GM23338 (cell line): ENCODE results near the gene EPS8L1. TPM values are rescaled to one million over a fixed set of nuclear protein-coding genes. Genes with fewer than 3 reads are reported as not detected.

Source experiments
- ATAC-seq: fragments of 200-7000 bp; cut with Tn5 transposase; 3 replicates; pipeline ENCODE4 v1.9.1; 2020
- DNase-seq: peaks from one replicate; pipeline ENCODE4 v3.0.0-alpha.2; 2015; ENCODE audit warnings: low spot score
- H2AFZ ChIP-seq: fragments of 200-600 bp; sonication (generic); 2 replicates; pipeline ENCODE4 v1.8.0; 2016; ENCODE audit warnings: antibody characterized with exemption, mild to moderate bottlenecking, moderate library complexity
- H3F3A ChIP-seq: fragments of 200-600 bp; sonication (generic); replicated peaks from 2 replicates; pipeline ENCODE4 v1.8.0; 2017; ENCODE audit warnings: antibody characterized with exemption, mixed run types, low read depth
- H3K27ac ChIP-seq: fragments of 200-600 bp; sonication (generic); 2 replicates; pipeline ENCODE4 v1.6.1; 2016; ENCODE audit warnings: low read depth
- H3K27me3 ChIP-seq: fragments of 200-600 bp; sonication (generic); 2 replicates; pipeline ENCODE4 v1.8.0; 2016; ENCODE audit warnings: mild to moderate bottlenecking, mixed run types, moderate library complexity; ENCODE audit not compliant: insufficient read depth
- H3K36me3 ChIP-seq: fragments of 200-600 bp; sonication (generic); 2 replicates; pipeline ENCODE4 v1.8.0; 2016; ENCODE audit warnings: mild to moderate bottlenecking; ENCODE audit not compliant: insufficient read depth
- H3K4me1 ChIP-seq: fragments of 200-600 bp; sonication (generic); 2 replicates; pipeline ENCODE4 v1.8.0; 2016; ENCODE audit warnings: mild to moderate bottlenecking, moderate library complexity; ENCODE audit not compliant: insufficient read depth
- H3K4me2 ChIP-seq: fragments of 200-600 bp; sonication (generic); 2 replicates; pipeline ENCODE4 v1.7.1; 2017; ENCODE audit warnings: mixed run types
- H3K4me3 ChIP-seq: fragments of 200-600 bp; sonication (generic); 2 replicates; pipeline ENCODE4 v1.6.1; 2016; ENCODE audit warnings: mixed run types
- H3K79me2 ChIP-seq: fragments of 200-600 bp; sonication (generic); replicated peaks from 2 replicates; pipeline ENCODE4 v1.8.0; 2017; ENCODE audit warnings: mild to moderate bottlenecking; ENCODE audit not compliant: insufficient read depth
- H3K9me2 ChIP-seq: fragments of 200-600 bp; sonication (generic); 2 replicates; pipeline ENCODE4 v1.8.0; 2017; ENCODE audit not compliant: insufficient read depth
- H4K20me1 ChIP-seq: fragments of 200-600 bp; sonication (generic); replicated peaks from 2 replicates; pipeline ENCODE4 v1.8.0; 2017; ENCODE audit warnings: mild to moderate bottlenecking; ENCODE audit not compliant: insufficient read depth
- H3K27ac Mint-ChIP-seq: 2 replicates; pipeline ENCODE4 v1.8.0; 2020; ENCODE audit warnings: inconsistent platforms, mild to moderate bottlenecking, moderate library complexity, mixed read lengths
- H3K27me3 Mint-ChIP-seq: 3 replicates; pipeline ENCODE4 v1.8.0; 2022; ENCODE audit warnings: low read depth, mild to moderate bottlenecking, moderate library complexity, mixed read lengths, inconsistent platforms; ENCODE audit not compliant: insufficient read depth, poor library complexity
- H3K36me3 Mint-ChIP-seq: 3 replicates; pipeline ENCODE4 v1.8.0; 2021; ENCODE audit warnings: low read depth, mild to moderate bottlenecking, inconsistent platforms, moderate library complexity, mixed read lengths
- H3K4me1 Mint-ChIP-seq: 3 replicates; pipeline ENCODE4 v1.8.0; 2020; ENCODE audit warnings: mild to moderate bottlenecking, inconsistent platforms, mixed read lengths
- H3K4me3 Mint-ChIP-seq: 3 replicates; pipeline ENCODE4 v1.8.0; 2021; ENCODE audit warnings: moderate library complexity, mild to moderate bottlenecking, inconsistent platforms, mixed read lengths
- H3K9me3 Mint-ChIP-seq: 3 replicates; pipeline ENCODE4 v1.8.0; 2020; ENCODE audit warnings: moderate library complexity, mild to moderate bottlenecking, inconsistent platforms, mixed read lengths
- CREB1 ChIP-seq: fragments of 250-450 bp; sonication (Bioruptor Pico); IDR thresholded peaks from 2 replicates; pipeline ENCODE4 v1.5.0; 2020; ENCODE audit warnings: low read depth, mild to moderate bottlenecking, moderate library complexity
- EZH2phosphoT487 ChIP-seq: fragments of 200-600 bp; sonication (generic); IDR thresholded peaks from one replicate; pipeline ENCODE4 v1.8.1; 2018; ENCODE audit warnings: antibody characterized with exemption; ENCODE audit not compliant: unreplicated experiment
- JUNB ChIP-seq: IDR thresholded peaks from one replicate; pipeline ENCODE4 v1.6.1; 2016; ENCODE audit warnings: antibody characterized with exemption; ENCODE audit not compliant: unreplicated experiment
- POLR2AphosphoS5 ChIP-seq: IDR thresholded peaks from 2 replicates; pipeline ENCODE4 v1.6.1; 2016; ENCODE audit warnings: antibody characterized with exemption, low read depth
- REST ChIP-seq: IDR thresholded peaks from one replicate; pipeline ENCODE4 v1.6.1; 2018; ENCODE audit warnings: antibody characterized with exemption; ENCODE audit not compliant: unreplicated experiment
- ZNF114 ChIP-seq: fragments of 250-450 bp; sonication (Bioruptor Pico); IDR thresholded peaks from 2 replicates; pipeline ENCODE4 v1.5.0; 2020; ENCODE audit warnings: mild to moderate bottlenecking, moderate library complexity
- ZNF331 ChIP-seq: fragments of 250-450 bp; sonication (Bioruptor Pico); IDR thresholded peaks from 2 replicates; pipeline ENCODE4 v1.5.0; 2020; ENCODE audit warnings: low read depth, mild to moderate bottlenecking, moderate library complexity
- polyA plus RNA-seq: library from polyadenylated mRNA; unstranded; fragments of >200 nt; fragmentation: Nextera tagmentation; extraction: Ambion mirVana; gene quantifications from 2 replicates; pipeline ENCODE4 v1.2.1, GENCODE V29; 2016
- total RNA-seq: library from RNA; depleted of rRNA; stranded (reverse); fragments of >200 nt; shearing (Covaris generic); gene quantifications from 2 replicates; pipeline ENCODE4 v1.2.3, GENCODE V29; 2014
- TF ChIP-seq, protein P1 (sequence below), 2 experiments: fragments of 200-600 bp in 1 of 2; sonication (generic) in 1 of 2; conservative IDR thresholded peaks; 2 replicates each; pipeline versions ENCODE4 v1.5.1 to v1.6.1; 2016 to 2017; ENCODE audit warnings: antibody characterized with exemption in 2 of 2, low read depth in 2 of 2, mild to moderate bottlenecking in 2 of 2, moderate library complexity in 1 of 2
- TF ChIP-seq, protein P2 (sequence below): fragments of 250-450 bp; sonication (Bioruptor Pico); IDR thresholded peaks from 2 replicates; pipeline ENCODE4 v1.5.0; 2020; ENCODE audit warnings: mild to moderate bottlenecking, moderate library complexity

Gene EPS8L1
- total and polyA plus RNA-seq, 2 experiments from 2014 or later: 47.5 to 51.2 TPM

- Histone ChIP-seq H4K20me1 (peaks cover 27% of the 10 kb centered on the region), H3F3A (peaks cover 16% of the 10 kb centered on the region; the same call in 1 of the 2 replicates), H3K9me2 (peaks cover 4% of the 10 kb centered on the region), H3K4me3 (no peak overlapping the region), H3K36me3 (no peaks in the 10 kb centered on the region), H2AFZ (no peak overlapping the region), H3K4me2 (no peak overlapping the region), H3K27ac (no peak overlapping the region), H3K27me3 (no peaks in the 10 kb centered on the region), H3K4me1 (no peaks in the 10 kb centered on the region), H3K79me2 (peaks cover 57% of the 10 kb centered on the region)
- no peak for DNase-seq
- Mint-ChIP-seq H3K4me3 (no peak overlapping the region), H3K4me1 (no peaks in the 10 kb centered on the region), H3K36me3 (peaks cover 5% of the 10 kb centered on the region; the same call in 2 of the 3 replicates), H3K27me3 (peaks cover 10% of the 10 kb centered on the region), H3K9me3 (peaks cover 11% of the 10 kb centered on the region), H3K27ac (no peak overlapping the region)
- no peak for ATAC-seq
- TF ChIP-seq ZNF331 (CRISPR knock-in tag) (no peak), ZNF114 (CRISPR knock-in tag) (no peak), POLR2AphosphoS5 (no peak), JUNB (no peak)
- TF ChIP-seq, protein P1, sequence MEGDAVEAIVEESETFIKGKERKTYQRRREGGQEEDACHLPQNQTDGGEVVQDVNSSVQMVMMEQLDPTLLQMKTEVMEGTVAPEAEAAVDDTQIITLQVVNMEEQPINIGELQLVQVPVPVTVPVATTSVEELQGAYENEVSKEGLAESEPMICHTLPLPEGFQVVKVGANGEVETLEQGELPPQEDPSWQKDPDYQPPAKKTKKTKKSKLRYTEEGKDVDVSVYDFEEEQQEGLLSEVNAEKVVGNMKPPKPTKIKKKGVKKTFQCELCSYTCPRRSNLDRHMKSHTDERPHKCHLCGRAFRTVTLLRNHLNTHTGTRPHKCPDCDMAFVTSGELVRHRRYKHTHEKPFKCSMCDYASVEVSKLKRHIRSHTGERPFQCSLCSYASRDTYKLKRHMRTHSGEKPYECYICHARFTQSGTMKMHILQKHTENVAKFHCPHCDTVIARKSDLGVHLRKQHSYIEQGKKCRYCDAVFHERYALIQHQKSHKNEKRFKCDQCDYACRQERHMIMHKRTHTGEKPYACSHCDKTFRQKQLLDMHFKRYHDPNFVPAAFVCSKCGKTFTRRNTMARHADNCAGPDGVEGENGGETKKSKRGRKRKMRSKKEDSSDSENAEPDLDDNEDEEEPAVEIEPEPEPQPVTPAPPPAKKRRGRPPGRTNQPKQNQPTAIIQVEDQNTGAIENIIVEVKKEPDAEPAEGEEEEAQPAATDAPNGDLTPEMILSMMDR (conservative IDR thresholded peaks at IDR 0.05; ENCODE audit: low read depth in 2 of 2): no peak
Measured at GRCh38 chr19:55031178-55031577, 44.5 kb upstream of the EPS8L1 start.

DNA sequence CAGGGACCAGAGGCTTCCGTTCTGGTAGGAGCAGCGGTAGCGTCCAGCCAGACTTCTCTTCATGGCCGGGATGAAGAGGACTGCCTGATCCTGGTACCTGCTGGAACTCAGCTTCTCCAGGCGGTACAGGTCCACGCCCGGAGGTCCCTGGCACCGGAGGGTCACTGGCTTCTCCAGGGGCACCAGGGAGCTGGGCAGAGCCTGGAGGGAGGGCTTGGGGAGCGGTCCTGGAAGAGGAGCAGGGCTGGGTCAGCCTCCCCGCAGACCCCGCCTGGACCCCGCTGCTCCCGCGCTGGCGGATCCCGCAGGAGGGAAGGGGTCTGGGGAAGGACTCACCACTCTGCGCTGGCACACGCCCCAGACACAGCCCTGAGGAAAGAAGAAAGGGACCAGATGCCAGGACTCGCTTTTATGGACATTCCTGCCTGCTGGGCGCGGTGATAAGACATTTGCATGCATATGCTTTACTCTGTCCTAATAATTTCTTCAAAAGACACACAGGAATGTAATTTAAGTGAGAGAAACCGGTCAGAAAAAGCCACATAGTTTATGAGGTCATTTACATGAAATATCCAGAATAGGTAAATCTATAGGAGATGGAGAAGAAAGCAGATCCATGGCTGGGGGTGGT is 43.4 kb upstream of the EPS8L1 start:
- H3K36me3 ChIP-seq: no peaks in the 10 kb centered on the region
- DNase-seq: no peak
- Mint-ChIP-seq H3K36me3 (peaks cover 3% of the 10 kb centered on the region; the same call in 1 of the 3 replicates), H3K27me3 (peaks cover 10% of the 10 kb centered on the region), H3K27ac (no peak overlapping the region), H3K4me1 (no peaks in the 10 kb centered on the region), H3K9me3 (peaks cover 5% of the 10 kb centered on the region; the same call in 1 of the 3 replicates), H3K4me3 (no peak overlapping the region)
- H3K9me2 ChIP-seq: no peaks in the 10 kb centered on the region
- H3K4me3 ChIP-seq: no peak overlapping the region
- H3K79me2 ChIP-seq: peaks cover 53% of the 10 kb centered on the region
- peaks cover 13% of the 10 kb centered on the region; the same call in 1 of the 2 replicates for H3F3A ChIP-seq
- no peaks in the 10 kb centered on the region for H3K27me3 ChIP-seq
- no peak overlapping the region for H2AFZ ChIP-seq
- no peaks in the 10 kb centered on the region for H3K4me1 ChIP-seq
- H4K20me1 ChIP-seq: peaks cover 30% of the 10 kb centered on the region
- no peak overlapping the region for H3K4me2 ChIP-seq
- H3K27ac ChIP-seq: no peak overlapping the region
- ATAC-seq: no peak
- TF ChIP-seq EZH2phosphoT487: no peak
- no peak for TF ChIP-seq CREB1
- TF ChIP-seq, protein P2, sequence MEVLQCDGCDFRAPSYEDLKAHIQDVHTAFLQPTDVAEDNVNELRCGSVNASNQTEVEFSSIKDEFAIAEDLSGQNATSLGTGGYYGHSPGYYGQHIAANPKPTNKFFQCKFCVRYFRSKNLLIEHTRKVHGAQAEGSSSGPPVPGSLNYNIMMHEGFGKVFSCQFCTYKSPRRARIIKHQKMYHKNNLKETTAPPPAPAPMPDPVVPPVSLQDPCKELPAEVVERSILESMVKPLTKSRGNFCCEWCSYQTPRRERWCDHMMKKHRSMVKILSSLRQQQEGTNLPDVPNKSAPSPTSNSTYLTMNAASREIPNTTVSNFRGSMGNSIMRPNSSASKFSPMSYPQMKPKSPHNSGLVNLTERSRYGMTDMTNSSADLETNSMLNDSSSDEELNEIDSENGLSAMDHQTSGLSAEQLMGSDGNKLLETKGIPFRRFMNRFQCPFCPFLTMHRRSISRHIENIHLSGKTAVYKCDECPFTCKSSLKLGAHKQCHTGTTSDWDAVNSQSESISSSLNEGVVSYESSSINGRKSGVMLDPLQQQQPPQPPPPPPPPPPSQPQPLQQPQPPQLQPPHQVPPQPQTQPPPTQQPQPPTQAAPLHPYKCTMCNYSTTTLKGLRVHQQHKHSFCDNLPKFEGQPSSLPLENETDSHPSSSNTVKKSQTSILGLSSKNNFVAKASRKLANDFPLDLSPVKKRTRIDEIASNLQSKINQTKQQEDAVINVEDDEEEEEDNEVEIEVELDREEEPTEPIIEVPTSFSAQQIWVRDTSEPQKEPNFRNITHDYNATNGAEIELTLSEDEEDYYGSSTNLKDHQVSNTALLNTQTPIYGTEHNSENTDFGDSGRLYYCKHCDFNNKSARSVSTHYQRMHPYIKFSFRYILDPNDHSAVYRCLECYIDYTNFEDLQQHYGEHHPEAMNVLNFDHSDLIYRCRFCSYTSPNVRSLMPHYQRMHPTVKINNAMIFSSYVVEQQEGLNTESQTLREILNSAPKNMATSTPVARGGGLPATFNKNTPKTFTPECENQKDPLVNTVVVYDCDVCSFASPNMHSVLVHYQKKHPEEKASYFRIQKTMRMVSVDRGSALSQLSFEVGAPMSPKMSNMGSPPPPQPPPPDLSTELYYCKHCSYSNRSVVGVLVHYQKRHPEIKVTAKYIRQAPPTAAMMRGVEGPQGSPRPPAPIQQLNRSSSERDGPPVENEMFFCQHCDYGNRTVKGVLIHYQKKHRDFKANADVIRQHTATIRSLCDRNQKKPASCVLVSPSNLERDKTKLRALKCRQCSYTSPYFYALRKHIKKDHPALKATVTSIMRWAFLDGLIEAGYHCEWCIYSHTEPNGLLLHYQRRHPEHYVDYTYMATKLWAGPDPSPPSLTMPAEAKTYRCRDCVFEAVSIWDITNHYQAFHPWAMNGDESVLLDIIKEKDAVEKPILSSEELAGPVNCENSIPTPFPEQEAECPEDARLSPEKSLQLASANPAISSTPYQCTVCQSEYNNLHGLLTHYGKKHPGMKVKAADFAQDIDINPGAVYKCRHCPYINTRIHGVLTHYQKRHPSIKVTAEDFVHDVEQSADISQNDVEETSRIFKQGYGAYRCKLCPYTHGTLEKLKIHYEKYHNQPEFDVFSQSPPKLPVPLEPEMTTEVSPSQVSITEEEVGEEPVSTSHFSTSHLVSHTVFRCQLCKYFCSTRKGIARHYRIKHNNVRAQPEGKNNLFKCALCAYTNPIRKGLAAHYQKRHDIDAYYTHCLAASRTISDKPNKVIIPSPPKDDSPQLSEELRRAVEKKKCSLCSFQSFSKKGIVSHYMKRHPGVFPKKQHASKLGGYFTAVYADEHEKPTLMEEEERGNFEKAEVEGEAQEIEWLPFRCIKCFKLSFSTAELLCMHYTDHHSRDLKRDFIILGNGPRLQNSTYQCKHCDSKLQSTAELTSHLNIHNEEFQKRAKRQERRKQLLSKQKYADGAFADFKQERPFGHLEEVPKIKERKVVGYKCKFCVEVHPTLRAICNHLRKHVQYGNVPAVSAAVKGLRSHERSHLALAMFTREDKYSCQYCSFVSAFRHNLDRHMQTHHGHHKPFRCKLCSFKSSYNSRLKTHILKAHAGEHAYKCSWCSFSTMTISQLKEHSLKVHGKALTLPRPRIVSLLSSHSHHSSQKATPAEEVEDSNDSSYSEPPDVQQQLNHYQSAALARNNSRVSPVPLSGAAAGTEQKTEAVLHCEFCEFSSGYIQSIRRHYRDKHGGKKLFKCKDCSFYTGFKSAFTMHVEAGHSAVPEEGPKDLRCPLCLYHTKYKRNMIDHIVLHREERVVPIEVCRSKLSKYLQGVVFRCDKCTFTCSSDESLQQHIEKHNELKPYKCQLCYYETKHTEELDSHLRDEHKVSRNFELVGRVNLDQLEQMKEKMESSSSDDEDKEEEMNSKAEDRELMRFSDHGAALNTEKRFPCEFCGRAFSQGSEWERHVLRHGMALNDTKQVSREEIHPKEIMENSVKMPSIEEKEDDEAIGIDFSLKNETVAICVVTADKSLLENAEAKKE (CRISPR knock-in tag): no peak
- TF ChIP-seq REST: no peak
- TF ChIP-seq JUNB: no peak
- TF ChIP-seq POLR2AphosphoS5: no peak
